Measurements from ENCODE around the gene ZNF710.
"Not testable (repeated sequence)": the region's sequence is repeated elsewhere in the genome, so short reads cannot be mapped to it uniquely, and the experiment has no call there.

Gene ZNF710

DNA sequence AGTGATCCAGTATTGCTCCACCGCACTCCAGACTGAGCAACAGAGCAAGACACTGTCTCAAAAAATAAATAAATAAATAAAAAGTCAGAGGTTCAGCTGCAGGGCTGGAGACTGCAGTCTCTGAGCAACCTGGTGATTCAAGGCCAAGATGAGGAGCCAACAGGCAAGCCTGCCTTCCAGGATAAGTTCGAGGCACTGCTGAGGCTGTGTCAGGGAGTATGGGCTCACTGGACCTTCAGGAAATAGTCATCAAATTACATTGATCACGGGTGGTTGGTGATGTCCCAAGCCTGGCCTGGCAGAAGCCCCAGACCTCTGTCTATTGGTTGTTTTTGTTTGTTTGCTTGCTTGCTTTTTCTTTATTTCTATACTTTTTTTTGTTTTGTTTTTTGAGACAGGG is 59.7 kb downstream of the ZNF710 start:
- no peak for DNase-seq (ENCODE audit: low spot score)

DNA sequence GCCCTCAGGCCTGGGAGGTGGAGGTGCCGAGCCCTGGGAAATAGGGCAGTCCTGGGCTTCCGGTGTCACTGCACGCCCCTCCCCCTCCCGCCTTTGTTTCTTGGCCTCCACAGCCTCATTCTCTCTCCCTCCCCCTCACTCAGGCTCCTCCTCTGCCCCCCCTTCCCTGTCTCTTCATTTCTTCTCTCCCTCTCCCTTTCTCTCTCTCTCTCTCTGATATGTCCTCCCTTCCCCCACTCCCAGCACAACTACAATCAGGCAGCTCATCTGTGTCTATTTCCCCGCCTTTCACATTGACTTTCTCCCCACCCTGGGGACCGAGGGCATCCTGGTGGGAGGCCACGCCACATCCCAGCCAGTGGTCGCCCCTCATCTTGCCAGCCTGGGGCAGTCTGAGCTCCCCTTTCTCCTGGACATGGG is 60.9 kb downstream of the ZNF710 start:
- no peak for DNase-seq (ENCODE audit: low spot score)

DNA sequence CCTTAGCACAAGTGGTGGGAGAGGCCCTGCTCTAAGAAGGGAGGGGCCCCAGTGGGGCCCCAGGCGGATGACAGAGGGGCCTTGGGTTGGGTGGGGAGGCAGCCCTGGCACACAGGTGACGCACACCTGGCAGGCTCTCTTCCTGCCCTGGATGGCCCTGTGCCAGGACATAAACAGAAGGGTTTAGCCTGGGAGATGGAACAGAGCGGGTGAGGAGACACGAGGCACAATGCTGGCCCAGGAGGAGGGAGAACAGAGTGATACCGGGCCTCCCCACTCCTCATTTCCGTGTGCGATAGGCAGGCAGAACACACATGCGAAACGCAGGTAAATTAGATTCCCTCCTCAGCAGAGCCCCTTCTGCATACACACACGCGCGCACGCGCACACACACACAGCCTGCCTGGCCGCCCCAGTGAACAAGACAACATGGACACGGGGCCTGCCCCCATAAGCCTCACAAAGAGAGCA is 61.4 kb downstream of the ZNF710 start:
- DNase-seq (ENCODE audit: low spot score) = no peak

- no peak for DNase-seq (ENCODE audit: low spot score)
These were observed 62.0 kb downstream of the ZNF710 start for GRCh38 chr15:90062973-90063769.

- no peak for DNase-seq (ENCODE audit: low spot score)
These were observed 62.7 kb downstream of the ZNF710 start for GRCh38 chr15:90063770-90064247.

- no peak for DNase-seq (ENCODE audit: low spot score)
These were observed 64.0 kb downstream of the ZNF710 start for GRCh38 chr15:90064911-90065681.

DNA sequence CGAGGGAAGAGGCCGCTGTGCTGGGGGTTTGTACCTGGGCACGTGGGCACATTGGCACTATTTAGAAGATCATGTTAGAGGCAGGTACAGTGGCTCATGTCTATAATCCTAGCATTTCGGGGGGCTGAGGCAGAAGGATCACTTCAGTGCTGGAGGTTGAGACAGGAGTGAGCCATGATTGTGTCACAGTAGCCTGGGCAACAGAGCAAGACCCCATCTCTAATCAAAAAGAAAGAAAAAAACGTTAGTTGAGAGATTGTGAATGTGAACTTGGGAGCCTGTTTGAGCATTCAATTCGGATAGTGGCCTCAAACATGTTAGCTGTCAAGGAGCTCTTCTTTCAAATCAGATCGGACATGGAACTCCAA is 64.5 kb downstream of the ZNF710 start:
- no peak for DNase-seq (ENCODE audit: low spot score)

DNA sequence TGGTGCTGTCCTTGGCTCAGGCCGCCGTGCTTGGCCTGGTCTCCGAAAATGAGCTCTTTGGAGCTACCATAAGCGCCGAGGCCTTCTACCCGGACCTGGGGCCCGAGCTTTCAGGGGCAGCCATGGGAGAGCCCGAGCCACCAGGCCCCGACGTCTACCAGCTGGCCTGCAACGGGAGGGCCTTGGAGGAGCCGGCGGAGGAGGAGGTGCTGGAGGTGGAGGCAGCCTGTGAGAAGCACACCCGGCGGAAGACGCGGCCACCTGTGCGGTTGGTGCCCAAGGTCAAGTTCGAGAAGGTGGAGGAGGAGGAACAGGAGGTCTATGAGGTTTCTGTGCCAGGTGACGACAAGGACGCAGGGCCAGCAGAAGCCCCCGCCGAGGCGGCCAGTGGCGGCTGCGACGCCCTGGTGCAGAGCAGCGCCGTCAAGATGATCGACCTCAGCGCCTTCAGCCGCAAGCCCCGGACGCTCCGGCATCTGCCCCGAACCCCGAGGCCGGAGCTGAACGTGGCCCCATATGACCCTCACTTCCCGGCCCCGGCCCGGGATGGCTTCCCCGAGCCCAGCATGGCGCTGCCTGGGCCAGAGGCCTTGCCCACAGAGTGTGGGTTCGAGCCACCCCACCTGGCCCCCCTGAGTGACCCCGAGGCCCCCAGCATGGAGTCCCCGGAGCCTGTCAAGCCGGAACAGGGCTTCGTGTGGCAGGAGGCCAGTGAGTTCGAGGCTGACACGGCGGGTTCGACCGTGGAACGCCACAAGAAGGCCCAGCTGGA is 66.2 kb downstream of the ZNF710 start:
- no peak for DNase-seq (ENCODE audit: low spot score)

DNA sequence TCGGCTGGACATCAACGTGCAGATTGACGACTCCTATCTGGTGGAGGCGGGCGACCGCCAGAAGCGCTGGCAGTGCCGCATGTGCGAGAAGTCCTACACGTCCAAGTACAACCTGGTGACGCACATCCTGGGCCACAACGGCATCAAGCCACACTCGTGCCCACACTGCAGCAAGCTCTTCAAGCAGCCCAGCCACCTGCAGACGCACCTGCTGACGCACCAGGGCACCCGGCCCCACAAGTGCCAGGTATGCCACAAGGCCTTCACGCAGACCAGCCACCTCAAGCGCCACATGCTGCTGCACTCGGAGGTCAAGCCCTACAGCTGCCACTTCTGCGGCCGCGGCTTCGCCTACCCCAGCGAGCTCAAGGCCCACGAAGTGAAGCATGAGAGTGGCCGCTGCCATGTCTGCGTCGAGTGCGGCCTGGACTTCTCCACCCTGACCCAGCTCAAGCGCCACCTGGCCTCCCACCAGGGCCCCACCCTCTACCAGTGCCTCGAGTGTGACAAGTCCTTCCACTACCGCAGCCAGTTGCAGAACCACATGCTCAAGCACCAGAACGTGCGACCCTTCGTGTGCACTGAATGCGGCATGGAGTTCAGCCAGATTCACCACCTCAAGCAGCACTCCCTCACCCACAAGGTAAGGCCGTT is 67.0 kb downstream of the ZNF710 start:
- no peak for DNase-seq (ENCODE audit: low spot score)

GRCh38 chr15:90070623-90071022 is 69.5 kb downstream of the ZNF710 start:
- not testable (repeated sequence) for DNase-seq (ENCODE audit: low spot score)

- peak; percentile 95 for DNase-seq (ENCODE audit: low spot score)
These were observed 70.2 kb downstream of the ZNF710 start for GRCh38 chr15:90071220-90071807.

- DNase-seq (ENCODE audit: low spot score) = no peak
These were observed 72.0 kb downstream of the ZNF710 start for GRCh38 chr15:90072978-90073640.

GRCh38 chr15:90074023-90074422 is 72.9 kb downstream of the ZNF710 start:
- no peak for DNase-seq (ENCODE audit: low spot score)

DNA sequence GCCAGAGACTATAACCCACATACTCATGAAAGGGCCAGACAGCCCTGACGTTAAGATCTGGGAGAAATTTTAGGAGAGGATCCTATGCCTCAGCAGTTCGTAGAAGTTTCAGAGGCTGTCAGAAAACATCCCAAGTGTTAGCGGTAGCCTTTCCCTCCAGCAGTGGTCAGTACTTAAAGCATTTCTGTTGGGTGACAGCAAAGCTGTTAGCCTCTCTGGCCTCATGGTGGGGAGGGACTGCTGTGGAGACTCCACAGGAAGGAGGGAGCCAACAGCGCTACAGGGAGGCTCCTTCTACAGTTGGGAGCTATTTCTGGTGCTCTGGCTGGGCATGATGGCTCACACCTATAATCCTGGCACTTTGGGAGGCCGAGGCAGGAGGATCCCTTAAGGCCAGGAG is 73.8 kb downstream of the ZNF710 start:
- no peak for DNase-seq (ENCODE audit: low spot score)

DNA sequence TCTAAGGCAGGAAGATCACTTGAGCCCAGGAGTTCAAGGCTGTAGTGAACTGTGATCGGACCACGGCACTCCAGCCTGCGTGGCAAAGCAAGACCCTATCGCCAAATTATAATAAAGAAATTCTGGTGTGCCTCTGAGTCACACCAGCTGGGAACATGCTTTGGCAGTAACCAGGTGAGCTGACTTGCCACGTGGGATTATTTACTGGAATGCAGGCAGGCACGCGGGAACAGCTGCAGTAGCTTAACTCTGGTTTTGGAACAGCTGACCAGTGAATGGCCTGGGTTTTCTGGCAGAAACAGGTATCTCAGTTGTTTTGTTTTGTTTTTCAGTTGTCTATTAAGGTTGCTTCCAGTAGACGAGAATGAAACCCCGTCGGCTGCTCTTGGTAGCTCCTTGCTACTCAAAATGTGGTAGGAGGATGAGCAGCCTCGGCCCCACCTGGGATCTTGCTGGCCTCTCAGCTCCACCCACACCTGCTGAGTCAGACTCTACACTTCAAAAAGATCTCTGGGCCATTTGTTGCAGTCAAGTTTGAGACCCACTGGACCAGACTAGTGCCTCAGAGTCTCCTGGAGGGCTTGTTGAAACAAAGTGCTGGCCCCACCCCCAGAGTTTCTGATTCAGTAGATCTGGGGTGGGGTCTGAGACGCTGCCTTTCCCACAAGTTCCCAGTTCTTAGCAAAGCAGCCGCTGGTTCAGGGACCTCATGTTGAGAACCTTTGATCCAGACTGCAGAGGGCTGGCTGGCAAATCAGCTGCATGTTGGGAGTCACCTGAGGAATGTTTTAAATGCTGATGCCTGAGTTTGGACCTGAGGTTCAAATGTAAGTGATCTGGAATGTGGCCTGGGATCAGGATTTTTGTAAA is 74.5 kb downstream of the ZNF710 start:
- DNase-seq (ENCODE audit: low spot score) = no peak

- no peak for DNase-seq (ENCODE audit: low spot score)
These were observed 75.6 kb downstream of the ZNF710 start for GRCh38 chr15:90076716-90077115.

- no peak for DNase-seq (ENCODE audit: low spot score)
These were observed 77.8 kb downstream of the ZNF710 start for GRCh38 chr15:90078965-90079364.

DNA sequence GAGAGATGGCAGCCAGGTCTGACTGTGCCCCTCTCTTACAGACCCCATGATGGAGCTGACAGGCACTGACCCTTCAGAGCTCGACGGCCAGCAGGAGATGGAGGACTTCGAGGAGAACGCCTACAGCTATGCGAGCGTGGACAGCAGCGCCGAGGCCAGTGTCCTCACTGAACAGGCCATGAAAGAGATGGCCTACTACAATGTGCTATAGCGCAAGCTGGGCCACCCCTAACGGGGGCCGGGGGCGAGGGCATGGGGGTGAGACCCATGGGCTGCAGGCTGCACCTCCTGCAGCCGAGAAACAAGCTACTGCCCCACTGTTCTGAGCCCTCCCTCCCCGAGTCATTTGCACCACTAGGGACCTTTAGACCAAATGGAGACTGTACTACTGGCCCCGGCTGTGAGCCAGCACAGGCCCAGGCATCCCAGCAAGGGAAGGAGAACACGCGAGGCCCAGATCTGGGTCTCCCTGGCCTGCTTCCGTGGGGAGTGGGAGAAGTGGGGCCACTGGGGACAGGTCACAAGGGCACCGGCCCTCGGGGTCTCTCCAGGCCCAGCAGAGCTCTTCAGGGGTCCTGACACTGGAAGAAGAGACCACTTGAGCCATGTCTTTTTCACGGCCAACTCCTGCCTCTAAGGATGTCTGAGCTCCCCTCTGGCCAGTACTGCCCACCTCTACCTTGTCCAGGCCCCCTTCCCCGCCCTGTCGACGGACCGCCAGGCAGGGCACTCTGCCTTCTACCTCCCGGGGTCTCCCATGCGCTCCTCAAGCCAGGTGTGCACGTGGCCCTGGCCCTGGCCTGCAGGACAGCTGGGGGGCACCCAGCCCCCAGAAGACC is 78.7 kb downstream of the ZNF710 start:
- DNase-seq (ENCODE audit: low spot score) = no peak

GRCh38 chr15:90080458-90080755 is 79.3 kb downstream of the ZNF710 start:
- no peak for DNase-seq (ENCODE audit: low spot score)
